KMS-11 (cell line): ENCODE results near the gene EPC1.

ENCODE experiments used
- H2AFZ ChIP-seq: fragments of 200-600 bp; sonication (generic); 2 replicates; pipeline ENCODE4 v1.6.1; 2016; ENCODE audit warnings: antibody characterized with exemption, mixed run types, low read depth
- H3K27ac ChIP-seq: fragments of 200-600 bp; sonication (generic); 2 replicates; pipeline ENCODE4 v1.6.1; 2016; ENCODE audit warnings: mild to moderate bottlenecking, mixed run types
- H3K27me3 ChIP-seq: fragments of 200-600 bp; sonication (generic); 2 replicates; pipeline ENCODE4 v1.6.1; 2017; ENCODE audit warnings: mild to moderate bottlenecking, low read depth, mixed run types, moderate library complexity; ENCODE audit not compliant: insufficient read depth
- H3K36me3 ChIP-seq: fragments of 200-600 bp; sonication (generic); 2 replicates; pipeline ENCODE4 v1.6.1; 2017; ENCODE audit warnings: mild to moderate bottlenecking, mixed run types; ENCODE audit not compliant: insufficient read depth
- H3K4me1 ChIP-seq: fragments of 200-600 bp; sonication (generic); 2 replicates; pipeline ENCODE4 v1.6.1; 2016; ENCODE audit warnings: mild to moderate bottlenecking, low read depth, mixed run types; ENCODE audit not compliant: poor library complexity, severe bottlenecking
- H3K4me2 ChIP-seq: fragments of 200-600 bp; sonication (generic); 2 replicates; pipeline ENCODE4 v1.7.0; 2016; ENCODE audit warnings: mild to moderate bottlenecking, mixed run types
- H3K4me3 ChIP-seq: fragments of 200-600 bp; sonication (generic); IDR thresholded peaks from 2 replicates; pipeline ENCODE4 v1.6.1; 2017; ENCODE audit warnings: low read depth, low read length, mixed read lengths; ENCODE audit not compliant: insufficient read depth
- H3K79me2 ChIP-seq: fragments of 200-600 bp; sonication (generic); 2 replicates; pipeline ENCODE4 v1.6.1; 2016; ENCODE audit warnings: low read depth, mixed run types; ENCODE audit not compliant: insufficient read depth
- H3K9ac ChIP-seq: fragments of 200-600 bp; sonication (generic); 2 replicates; pipeline ENCODE4 v1.6.1; 2016; ENCODE audit warnings: mild to moderate bottlenecking, mixed run types
- H4K20me1 ChIP-seq: fragments of 200-600 bp; sonication (generic); 2 replicates; pipeline ENCODE4 v1.6.1; 2016; ENCODE audit warnings: mild to moderate bottlenecking, mixed run types; ENCODE audit not compliant: insufficient read depth
- CTCF ChIP-seq: fragments of 200-600 bp; sonication (generic); conservative IDR thresholded peaks from 2 replicates; pipeline ENCODE4 v1.6.1; 2017; ENCODE audit warnings: low read depth, mild to moderate bottlenecking, antibody characterized with exemption, low read length, moderate library complexity, mixed read lengths

Gene EPC1

GRCh38 chr10:32388258-32389027 is 41.5 kb upstream of the EPC1 start:
- TF ChIP-seq CTCF = no peak
- Histone ChIP-seq H3K36me3 (no peaks in the 10 kb centered on the region), H3K9ac (no peak overlapping the region), H3K4me2 (no peak overlapping the region), H3K79me2 (no peaks in the 10 kb centered on the region), H3K4me3 (no peak overlapping the region), H3K4me1 (no peaks in the 10 kb centered on the region), H4K20me1 (no peaks in the 10 kb centered on the region), H3K27me3 (no peaks in the 10 kb centered on the region), H2AFZ (no peak overlapping the region), H3K27ac (no peak overlapping the region)

GRCh38 chr10:32386623-32387260 is 39.8 kb upstream of the EPC1 start:
- no peak overlapping the region for H2AFZ ChIP-seq
- H3K27me3 ChIP-seq = no peaks in the 10 kb centered on the region
- H4K20me1 ChIP-seq = no peaks in the 10 kb centered on the region
- H3K4me1 ChIP-seq = no peaks in the 10 kb centered on the region
- no peak for TF ChIP-seq CTCF
- no peaks in the 10 kb centered on the region for H3K36me3 ChIP-seq
- H3K27ac ChIP-seq = no peak overlapping the region
- H3K79me2 ChIP-seq = no peaks in the 10 kb centered on the region
- H3K4me3 ChIP-seq = no peak overlapping the region
- no peak overlapping the region for H3K4me2 ChIP-seq
- no peak overlapping the region for H3K9ac ChIP-seq

GRCh38 chr10:32384171-32384570 is 37.2 kb upstream of the EPC1 start:
- no peaks in the 10 kb centered on the region for H3K79me2 ChIP-seq
- no peak for TF ChIP-seq CTCF
- no peak overlapping the region for H3K4me2 ChIP-seq
- H3K27ac ChIP-seq = no peak overlapping the region
- no peaks in the 10 kb centered on the region for H4K20me1 ChIP-seq
- no peak overlapping the region for H3K9ac ChIP-seq
- H3K4me3 ChIP-seq = no peak overlapping the region
- H3K27me3 ChIP-seq = no peaks in the 10 kb centered on the region
- peaks cover 11% of the 10 kb centered on the region for H3K4me1 ChIP-seq
- no peaks in the 10 kb centered on the region for H3K36me3 ChIP-seq
- H2AFZ ChIP-seq = no peak overlapping the region

GRCh38 chr10:32381165-32381564 is 34.2 kb upstream of the EPC1 start:
- no peak overlapping the region for H3K4me3 ChIP-seq
- H2AFZ ChIP-seq = no peak overlapping the region
- no peaks in the 10 kb centered on the region for H4K20me1 ChIP-seq
- H3K27ac ChIP-seq = no peak overlapping the region
- H3K9ac ChIP-seq = no peak overlapping the region
- H3K79me2 ChIP-seq = peaks cover 19% of the 10 kb centered on the region
- no peaks in the 10 kb centered on the region for H3K36me3 ChIP-seq
- peaks cover 14% of the 10 kb centered on the region for H3K4me1 ChIP-seq
- H3K4me2 ChIP-seq = no peak overlapping the region
- no peaks in the 10 kb centered on the region for H3K27me3 ChIP-seq
- no peak for TF ChIP-seq CTCF
